GM18858 (cell line): ENCODE data around the gene RBM10.
"Not testable (repeated sequence)": the region's sequence is repeated elsewhere in the genome, so short reads cannot be mapped to it uniquely, and the experiment has no call there.

ENCODE experiments used
- ATAC-seq: cut with Tn5 transposase; IDR thresholded peaks from one replicate; pipeline ENCODE4 v1.9.1; 2021; ENCODE audit not compliant: unreplicated experiment

Gene RBM10

DNA sequence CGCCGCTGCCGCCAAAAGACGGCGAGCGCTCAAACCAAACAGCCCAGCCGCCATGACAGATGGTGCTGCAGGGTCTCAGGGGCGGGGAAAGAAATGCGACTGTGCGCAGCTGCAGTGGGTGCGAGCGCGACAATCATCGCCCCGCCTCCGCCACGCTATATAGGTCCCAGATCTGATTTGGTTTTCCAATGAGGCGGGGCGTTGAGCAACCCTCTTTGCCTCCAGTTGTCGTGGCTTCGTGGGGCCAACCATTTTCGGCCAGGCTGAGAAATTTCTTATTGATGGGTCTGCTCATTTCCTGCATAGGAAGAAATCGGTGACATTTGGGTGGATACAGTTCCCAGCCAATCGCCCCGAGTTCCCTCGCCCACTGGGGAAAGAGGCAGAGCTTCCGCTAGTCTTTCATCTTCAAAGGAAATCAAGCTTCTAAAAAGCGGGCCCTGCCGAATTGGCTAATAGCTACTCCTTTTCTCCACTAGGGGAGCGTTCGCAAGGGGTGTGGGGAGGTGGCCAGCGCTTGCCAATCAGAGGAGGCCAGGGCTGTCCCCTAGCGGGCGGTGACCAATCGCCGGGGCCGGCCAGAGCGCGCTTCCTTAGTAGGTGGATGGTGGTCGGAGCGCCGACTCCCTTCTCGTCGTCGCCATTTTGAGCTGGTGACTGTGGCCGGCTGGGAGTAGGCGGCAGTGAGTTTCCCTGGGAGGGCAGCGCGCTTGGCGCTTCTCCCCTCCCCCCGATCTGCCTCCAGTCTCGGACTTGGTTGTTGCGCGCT, at the start of gene RBM10, which contains the start of gene NDUFB11:
RBM10 (plus strand) TSS at position 596 of the 769 bp plus-strand sequence. CDS start 2,261 bp downstream, outside the sequence.
NDUFB11 (minus strand) TSS at position 77 of the 769 bp plus-strand sequence; CDS start at position 54, 23 bp downstream.
- ATAC-seq = peak; percentile 65

GRCh38 chrX:47097018-47097417, 48.0 kb upstream of the RBM10 start:
- no peak for ATAC-seq

DNA sequence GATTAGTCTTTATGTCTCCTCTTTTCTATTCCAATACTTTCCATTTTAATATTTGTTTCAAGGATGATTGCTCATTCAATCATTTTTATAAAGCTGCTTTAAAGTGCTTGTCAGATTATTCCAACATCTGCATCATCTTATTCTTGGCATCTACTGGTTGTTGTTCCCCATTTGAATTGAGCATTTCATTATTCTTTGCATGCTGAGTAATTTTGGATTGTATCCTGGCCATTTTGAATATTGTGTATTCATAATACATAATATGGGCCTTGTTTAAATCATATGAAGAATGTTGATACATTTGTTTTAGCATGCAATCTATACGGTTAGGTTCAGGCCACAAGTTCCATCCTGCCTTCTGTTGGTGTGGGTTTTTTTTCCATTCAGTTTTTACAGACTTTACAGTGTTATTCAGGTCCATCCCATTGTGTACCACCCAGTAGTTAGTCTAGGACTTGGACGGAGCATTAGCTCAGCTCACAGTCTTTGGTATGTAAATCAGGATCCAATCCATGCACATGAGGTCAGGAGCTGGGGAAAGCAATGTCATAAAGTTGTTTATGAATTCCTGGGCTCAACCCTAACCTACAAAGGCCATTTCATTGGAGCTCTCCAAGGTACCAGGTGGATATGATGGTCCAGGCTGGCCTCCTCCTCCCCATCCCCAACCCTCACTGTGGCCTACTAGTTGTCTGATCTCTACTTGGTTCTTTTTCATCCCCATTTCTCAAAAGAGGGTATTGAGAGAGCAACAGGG, 46.5 kb upstream of the RBM10 start:
- ATAC-seq = no peak

DNA sequence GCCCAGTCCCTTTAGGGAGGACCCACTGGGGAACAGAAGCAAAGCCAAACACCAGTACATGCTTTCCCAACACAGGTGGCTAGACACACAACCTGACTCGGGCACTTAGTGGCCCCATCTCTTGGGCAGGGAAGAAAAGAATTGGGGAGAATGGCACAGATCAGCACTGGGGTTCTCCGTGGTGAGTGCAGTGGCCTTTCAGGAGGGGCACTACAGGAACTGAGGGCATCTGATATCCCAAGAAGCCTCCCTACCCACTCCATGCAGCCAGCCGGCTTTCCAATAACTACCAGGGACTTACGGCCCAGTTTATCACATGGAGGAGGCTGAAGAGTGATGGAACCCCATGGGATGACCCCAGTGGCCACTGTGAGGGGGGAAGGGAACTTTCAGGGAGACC, 43.8 kb upstream of the RBM10 start:
- ATAC-seq = no peak

- not testable (repeated sequence) for ATAC-seq
Measured at GRCh38 chrX:47110936-47111615, 33.9 kb upstream of the RBM10 start.

GRCh38 chrX:47112316-47112954, 32.6 kb upstream of the RBM10 start:
- ATAC-seq = no peak

GRCh38 chrX:47116551-47117110, 28.4 kb upstream of the RBM10 start:
- ATAC-seq = not testable (repeated sequence)

DNA sequence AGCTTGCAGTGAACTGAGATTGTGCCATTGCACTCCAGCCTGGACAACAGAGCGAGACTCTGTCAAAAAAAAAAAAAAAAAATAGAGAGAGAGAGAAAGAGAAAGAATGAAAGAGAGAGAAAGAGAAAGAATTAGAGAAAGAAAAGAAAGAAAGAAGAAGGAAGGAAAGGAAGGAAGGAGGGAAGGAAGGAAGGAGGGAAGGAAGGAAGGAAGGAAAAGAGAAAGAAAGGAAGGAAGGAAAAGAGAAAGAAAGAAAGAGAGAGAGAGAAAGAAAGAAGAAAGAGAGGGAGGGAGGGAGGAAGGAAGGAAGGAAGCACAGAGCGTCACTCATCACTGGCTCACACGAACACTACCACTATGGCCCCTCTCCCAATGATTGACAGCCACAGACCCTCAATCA, 20.6 kb upstream of the RBM10 start:
- not testable (repeated sequence) for ATAC-seq

- ATAC-seq = peak; percentile 96
Measured at GRCh38 chrX:47129157-47129898, 15.7 kb upstream of the RBM10 start.

DNA sequence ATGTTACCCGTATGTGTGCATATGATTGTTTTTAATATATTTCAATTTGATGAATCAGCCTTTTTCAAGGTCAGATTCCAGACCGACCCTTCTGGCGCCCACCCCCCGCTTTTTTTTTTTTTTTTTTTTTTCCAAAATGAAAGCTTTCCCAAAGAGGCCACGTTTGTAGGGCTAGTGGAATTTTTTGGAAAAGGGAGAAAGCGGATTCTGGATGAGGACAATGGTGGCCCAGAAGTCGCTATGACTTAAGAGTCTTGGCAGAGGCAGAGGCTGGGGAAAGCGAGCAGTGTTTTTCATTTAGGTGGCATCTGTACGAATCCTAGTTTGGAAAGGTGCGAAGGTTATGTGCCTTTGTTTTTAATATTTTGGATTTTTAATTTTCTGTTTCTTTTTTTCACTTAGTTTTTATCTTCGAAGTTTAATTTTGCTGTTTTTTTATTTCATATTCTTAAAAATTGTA, 15.1 kb upstream of the RBM10 start:
- ATAC-seq = no peak

DNA sequence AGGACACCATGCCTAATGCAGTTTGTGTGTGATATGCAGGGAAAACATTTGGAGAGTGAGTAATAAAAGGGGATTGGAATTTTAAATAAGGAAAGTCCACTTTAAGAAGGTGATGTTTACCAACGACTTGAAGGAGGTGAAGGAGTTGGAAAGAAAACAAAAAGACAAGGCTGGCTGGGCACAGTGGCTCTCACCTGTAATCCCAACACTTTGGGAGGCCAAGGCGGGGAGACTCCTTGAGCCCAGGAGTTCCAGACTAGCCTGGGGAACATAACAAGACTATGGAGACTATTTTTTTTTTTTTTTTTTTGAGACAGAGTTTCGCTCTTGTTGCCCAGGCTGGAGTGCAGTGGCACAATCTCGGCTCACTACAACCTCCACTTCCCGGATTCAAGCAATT, 11.5 kb upstream of the RBM10 start:
- ATAC-seq = no peak

GRCh38 chrX:47135650-47136049, 9.4 kb upstream of the RBM10 start:
- ATAC-seq = not testable (repeated sequence)

DNA sequence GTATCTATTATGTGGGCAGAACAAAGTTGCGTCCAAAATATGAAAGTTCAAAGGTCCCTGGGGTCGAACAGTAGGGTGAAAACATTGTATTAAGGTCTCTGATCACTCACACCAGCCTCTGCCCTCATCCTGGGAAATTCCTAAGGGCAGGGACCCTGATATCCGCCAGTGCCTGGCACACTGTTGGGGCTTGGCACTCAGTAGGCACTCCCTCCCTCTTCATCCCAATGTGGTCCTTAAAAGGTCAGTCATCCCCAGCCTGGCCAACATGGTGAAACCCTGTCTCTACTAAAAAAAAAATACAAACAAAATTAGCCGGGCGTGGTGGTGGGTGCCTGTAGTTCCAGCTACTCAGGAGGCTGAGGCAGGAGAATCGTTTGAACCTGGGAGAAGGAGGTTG, 6.8 kb upstream of the RBM10 start:
- no peak for ATAC-seq

DNA sequence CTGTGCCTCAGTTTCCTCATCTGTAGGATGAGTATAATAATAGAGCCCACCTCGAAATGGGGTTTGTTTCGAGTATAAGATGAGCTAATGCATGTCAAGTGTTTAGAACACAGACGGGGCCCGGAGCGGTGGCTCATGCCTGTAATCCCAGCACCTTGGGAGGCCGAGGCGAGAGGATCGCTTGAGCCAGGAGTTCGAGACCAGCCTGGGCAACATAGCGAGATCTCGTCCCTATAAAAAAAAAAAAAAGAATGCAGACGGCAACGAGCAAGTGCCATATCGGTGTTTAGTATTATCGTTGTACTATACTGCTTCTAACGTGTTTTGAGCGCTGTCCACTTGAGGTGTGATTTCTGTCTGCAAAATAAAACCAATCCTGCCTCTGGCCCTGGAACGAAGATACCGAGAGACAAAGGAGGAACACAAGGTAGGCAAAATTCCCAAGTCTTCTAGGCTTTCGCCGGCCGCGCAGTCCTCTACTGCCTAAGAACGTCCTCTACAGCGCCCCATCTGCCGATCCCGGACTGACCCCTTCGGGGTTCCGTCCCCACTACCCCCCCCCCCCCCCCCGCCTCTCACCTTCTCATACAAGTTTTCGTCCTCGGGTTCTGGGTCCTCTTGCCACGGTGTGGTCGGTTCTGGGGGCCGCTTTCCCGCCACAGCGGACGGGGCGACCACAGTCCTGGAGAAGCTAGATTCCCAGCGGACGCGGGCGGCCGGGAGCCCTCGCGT, 961 bp upstream of the RBM10 start:
- ATAC-seq = no peak

DNA sequence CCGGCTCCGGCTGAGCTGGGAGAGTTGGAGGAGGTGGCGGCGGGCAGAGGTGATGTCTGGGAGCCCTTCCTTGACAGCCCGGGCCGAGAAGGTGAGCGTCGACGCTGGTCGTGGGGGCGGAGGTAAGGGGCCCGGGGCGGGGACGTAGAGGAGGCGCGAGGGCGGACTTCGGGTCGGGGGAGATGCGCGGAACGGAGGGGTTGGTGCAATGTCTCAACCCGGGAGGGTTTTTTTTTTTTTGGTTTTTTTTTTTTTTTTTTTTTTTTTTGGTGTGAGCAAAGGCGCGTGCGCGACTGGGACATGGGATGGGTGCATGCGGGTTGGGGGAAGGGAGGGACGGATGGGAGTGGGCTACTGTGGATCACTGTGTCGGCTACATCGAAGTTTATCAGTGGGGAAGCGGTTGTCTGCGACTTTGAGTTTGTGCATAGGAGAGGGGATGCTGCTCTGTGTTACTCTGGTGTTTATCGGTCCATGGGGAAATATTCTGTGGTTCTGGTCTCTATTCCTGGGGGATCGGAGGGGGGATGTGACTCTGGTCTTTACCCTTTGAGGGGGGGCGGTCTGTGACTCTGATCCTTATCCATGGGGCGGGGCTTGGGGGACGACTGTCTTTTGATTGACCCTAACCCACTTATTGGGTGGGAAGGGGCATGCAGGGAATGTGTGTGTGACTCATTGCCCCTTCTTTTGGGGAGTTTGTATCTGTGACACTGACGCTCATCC, 537 bp downstream of the RBM10 start:
- ATAC-seq = no peak

GRCh38 chrX:47146121-47146935, 1.3 kb downstream of the RBM10 start:
- no peak for ATAC-seq

GRCh38 chrX:47146936-47147859, 2.2 kb downstream of the RBM10 start:
- ATAC-seq = no peak
